Skeletal muscle satellite cell (primary cell): ENCODE measurements around the gene POLG. TPM values are rescaled to one million over a fixed set of nuclear protein-coding genes. Genes with fewer than 3 reads are reported as not detected.

Source experiments
- H3K27me3 ChIP-seq: 2 replicates; pipeline ENCODE4 v1.7.0; 2013; ENCODE audit warnings: low read length; ENCODE audit not compliant: control insufficient read depth, insufficient read depth
- H3K36me3 ChIP-seq: 2 replicates; pipeline ENCODE4 v1.7.0; 2013; ENCODE audit warnings: mild to moderate bottlenecking, control low read depth, low read length; ENCODE audit not compliant: insufficient read depth
- H3K4me1 ChIP-seq: 2 replicates; pipeline ENCODE4 v1.7.0; 2013; ENCODE audit warnings: low read length; ENCODE audit not compliant: control insufficient read depth, insufficient read depth
- H3K4me2 ChIP-seq: 2 replicates; pipeline ENCODE4 v1.7.0; 2013; ENCODE audit warnings: mild to moderate bottlenecking, low read length
- H3K4me3 ChIP-seq: 2 replicates; pipeline ENCODE4 v1.7.0; 2013; ENCODE audit warnings: low read length
- H3K9ac ChIP-seq: 2 replicates; pipeline ENCODE4 v1.7.0; 2013; ENCODE audit warnings: mild to moderate bottlenecking, low read depth, low read length, moderate library complexity
- H3K9me3 ChIP-seq: replicated peaks from 2 replicates; pipeline ENCODE4 v1.7.0; 2013; ENCODE audit warnings: mild to moderate bottlenecking, control low read depth, low read length
- total RNA-seq: library from RNA; depleted of rRNA; stranded (reverse); fragments of >200 nt; gene quantifications from 2 replicates; pipeline ENCODE4 v1.2.3, GENCODE V29; 2012; rRNA removed

POLG gene
- 71.2 and 77.6 TPM in 2 replicates for total RNA-seq

GRCh38 chr15:89334510-89335297, at the start of gene POLG:
Gene POLG, minus strand, starts transcription at chr15:89334824. Its CDS starts 1,070 bp downstream, at chr15:89333754.
- H3K4me3 ChIP-seq: peak within 1 kb of the TSS; percentile 94
- peaks cover 37% of the 10 kb centered on the region for H3K36me3 ChIP-seq
- peaks cover 47% of the 10 kb centered on the region for H3K4me1 ChIP-seq
- H3K9ac ChIP-seq: peak within 1 kb of the TSS; percentile 94
- H3K27me3 ChIP-seq: peaks cover 12% of the 10 kb centered on the region
- H3K4me2 ChIP-seq: peak within 1 kb of the TSS; percentile 98
- H3K9me3 ChIP-seq: no peaks in the 10 kb centered on the region

- Histone ChIP-seq H3K4me1 (no peaks in the 10 kb centered on the region), H3K4me3 (no peak overlapping the region), H3K36me3 (no peaks in the 10 kb centered on the region)
Observed at GRCh38 chr15:89384176-89384604, 49.6 kb upstream of the POLG start.

GRCh38 chr15:89383365-89384175, 48.9 kb upstream of the POLG start:
- Histone ChIP-seq H3K9me3 (no peaks in the 10 kb centered on the region), H3K4me2 (no peak overlapping the region), H3K4me3 (no peak overlapping the region), H3K4me1 (no peaks in the 10 kb centered on the region), H3K27me3 (peaks cover 95% of the 10 kb centered on the region), H3K9ac (no peak overlapping the region), H3K36me3 (no peaks in the 10 kb centered on the region)

More at GRCh38 chr15:89384176-89384604, 49.6 kb upstream of the POLG start:
- Histone ChIP-seq H3K4me2 (no peak overlapping the region), H3K9me3 (no peaks in the 10 kb centered on the region), H3K27me3 (peaks cover 95% of the 10 kb centered on the region), H3K9ac (no peak overlapping the region)

GRCh38 chr15:89381888-89382686, 47.5 kb upstream of the POLG start:
- Histone ChIP-seq H3K27me3 (peaks cover 95% of the 10 kb centered on the region), H3K9me3 (no peaks in the 10 kb centered on the region), H3K9ac (no peak overlapping the region), H3K4me3 (no peak overlapping the region), H3K36me3 (no peaks in the 10 kb centered on the region), H3K4me1 (no peaks in the 10 kb centered on the region), H3K4me2 (no peak overlapping the region)

GRCh38 chr15:89381331-89381730, 46.7 kb upstream of the POLG start:
- Histone ChIP-seq H3K9me3 (no peaks in the 10 kb centered on the region), H3K27me3 (peaks cover 97% of the 10 kb centered on the region), H3K4me1 (no peaks in the 10 kb centered on the region), H3K4me3 (no peak overlapping the region), H3K4me2 (no peak overlapping the region), H3K9ac (no peak overlapping the region), H3K36me3 (no peaks in the 10 kb centered on the region)

- no peaks in the 10 kb centered on the region for H3K36me3 ChIP-seq
- H3K27me3 ChIP-seq: peaks cover 97% of the 10 kb centered on the region
- H3K9ac ChIP-seq: no peak overlapping the region
- H3K9me3 ChIP-seq: no peaks in the 10 kb centered on the region
- no peak overlapping the region for H3K4me2 ChIP-seq
- H3K4me1 ChIP-seq: no peaks in the 10 kb centered on the region
- H3K4me3 ChIP-seq: no peak overlapping the region
Observed at GRCh38 chr15:89379818-89380217, 45.2 kb upstream of the POLG start.

- Histone ChIP-seq H3K9me3 (no peaks in the 10 kb centered on the region), H3K4me3 (no peak overlapping the region), H3K9ac (no peak overlapping the region), H3K4me1 (no peaks in the 10 kb centered on the region), H3K4me2 (no peak overlapping the region), H3K36me3 (no peaks in the 10 kb centered on the region), H3K27me3 (peaks cover 97% of the 10 kb centered on the region)
Observed at GRCh38 chr15:89379251-89379695, 44.6 kb upstream of the POLG start.

- no peaks in the 10 kb centered on the region for H3K9me3 ChIP-seq
- H3K27me3 ChIP-seq: peaks cover 98% of the 10 kb centered on the region
- H3K4me2 ChIP-seq: peak overlapping the region; percentile 41
- H3K4me3 ChIP-seq: peak overlapping the region; percentile 39
- no peaks in the 10 kb centered on the region for H3K4me1 ChIP-seq
- H3K36me3 ChIP-seq: no peaks in the 10 kb centered on the region
- H3K9ac ChIP-seq: no peak overlapping the region
Observed at GRCh38 chr15:89378296-89379151, 43.9 kb upstream of the POLG start.

GRCh38 chr15:89377842-89378295, 43.2 kb upstream of the POLG start:
- H3K36me3 ChIP-seq: no peaks in the 10 kb centered on the region
- H3K27me3 ChIP-seq: peaks cover 98% of the 10 kb centered on the region
- H3K9me3 ChIP-seq: no peaks in the 10 kb centered on the region
- no peaks in the 10 kb centered on the region for H3K4me1 ChIP-seq
- no peak overlapping the region for H3K9ac ChIP-seq
- no peak overlapping the region for H3K4me3 ChIP-seq
- H3K4me2 ChIP-seq: no peak overlapping the region

- no peaks in the 10 kb centered on the region for H3K4me1 ChIP-seq
- no peaks in the 10 kb centered on the region for H3K9me3 ChIP-seq
- H3K36me3 ChIP-seq: no peaks in the 10 kb centered on the region
- H3K4me2 ChIP-seq: no peak overlapping the region
- H3K4me3 ChIP-seq: no peak overlapping the region
- H3K27me3 ChIP-seq: peaks cover 98% of the 10 kb centered on the region
- H3K9ac ChIP-seq: no peak overlapping the region
Observed at GRCh38 chr15:89377024-89377841, 42.6 kb upstream of the POLG start.
